Mesenchymal stem cell (in vitro differentiated cells and primary cell): ENCODE measurements around the gene CD55.

Source experiments
- DNase-seq: peaks from one replicate; pipeline ENCODE4 v3.0.0-alpha.2; 2013
- H2AFZ ChIP-seq: one replicate; pipeline ENCODE4 v1.6.1; 2013; ENCODE audit warnings: low read depth, mild to moderate bottlenecking, control low read depth, inconsistent platforms, low read length, moderate library complexity
- H2AK5ac ChIP-seq: 2 replicates; pipeline ENCODE4 v1.6.1; 2013; ENCODE audit warnings: low read length, moderate library complexity, mild to moderate bottlenecking, inconsistent platforms; ENCODE audit not compliant: severe bottlenecking
- H2BK120ac ChIP-seq: one replicate; pipeline ENCODE4 v1.6.1; 2013; ENCODE audit warnings: low read depth, mild to moderate bottlenecking, inconsistent platforms, low read length, moderate library complexity
- H2BK12ac ChIP-seq, 2 experiments: one replicate each; pipeline ENCODE4 v1.6.1; 2013; ENCODE audit warnings: inconsistent platforms in 2 of 2, low read length in 2 of 2, mild to moderate bottlenecking in 2 of 2, moderate library complexity in 2 of 2, control low read depth in 1 of 2
- H2BK15ac ChIP-seq: one replicate; pipeline ENCODE4 v1.6.1; 2013; ENCODE audit warnings: mild to moderate bottlenecking, low read depth, inconsistent platforms; ENCODE audit not compliant: poor library complexity, severe bottlenecking
- H2BK5ac ChIP-seq: 2 replicates; pipeline ENCODE4 v1.6.1; 2013; ENCODE audit warnings: low read depth, mild to moderate bottlenecking, low read length, control low read depth, inconsistent platforms; ENCODE audit not compliant: poor library complexity, severe bottlenecking
- H3K14ac ChIP-seq, 2 experiments: one replicate each; pipeline ENCODE4 v1.6.1; 2013; ENCODE audit warnings: inconsistent platforms in 2 of 2, low read length in 2 of 2, control low read depth in 1 of 2, mild to moderate bottlenecking in 1 of 2, moderate library complexity in 1 of 2
- H3K18ac ChIP-seq, 2 experiments: one replicate each; pipeline ENCODE4 v1.6.1; 2013; ENCODE audit warnings: inconsistent platforms in 2 of 2, low read length in 2 of 2, control low read depth in 1 of 2, low read depth in 1 of 2, mild to moderate bottlenecking in 1 of 2
- H3K23ac ChIP-seq, 2 experiments: one replicate each; pipeline ENCODE4 v1.6.1; 2013; ENCODE audit warnings: inconsistent platforms in 2 of 2, low read length in 2 of 2, mild to moderate bottlenecking in 2 of 2, moderate library complexity in 2 of 2, control low read depth in 1 of 2
- H3K27ac ChIP-seq: 2 replicates; pipeline ENCODE4 v1.5.1; 2013; ENCODE audit warnings: mild to moderate bottlenecking, moderate library complexity, low read length, control low read depth, inconsistent platforms; ENCODE audit not compliant: poor library complexity, severe bottlenecking
- H3K27me3 ChIP-seq, 2 experiments: 2 replicates each; pipeline versions ENCODE4 v1.6.1 to v1.7.0; 2013; ENCODE audit warnings: low read length in 2 of 2, mild to moderate bottlenecking in 2 of 2, moderate library complexity in 2 of 2, control low read depth in 1 of 2, inconsistent platforms in 1 of 2; ENCODE audit not compliant: control insufficient read depth in 1 of 2, insufficient read depth in 1 of 2
- H3K36me3 ChIP-seq, 2 experiments: 2 replicates each; pipeline versions ENCODE4 v1.6.1 to v1.7.0; 2013; ENCODE audit warnings: low read length in 2 of 2, control low read depth in 1 of 2, inconsistent platforms in 1 of 2, low read depth in 1 of 2, mild to moderate bottlenecking in 1 of 2; ENCODE audit not compliant: insufficient read depth in 2 of 2, control insufficient read depth in 1 of 2
- H3K4ac ChIP-seq, 2 experiments: one replicate each; pipeline ENCODE4 v1.6.1; 2013; ENCODE audit warnings: inconsistent platforms in 2 of 2, low read length in 2 of 2, mild to moderate bottlenecking in 2 of 2, moderate library complexity in 2 of 2, control low read depth in 1 of 2, low read depth in 1 of 2
- H3K4me1 ChIP-seq: 2 replicates; pipeline ENCODE4 v1.6.1; 2013; ENCODE audit warnings: low read depth, low read length, control low read depth; ENCODE audit not compliant: control insufficient read depth, insufficient read depth
- H3K4me2 ChIP-seq: 2 replicates; pipeline ENCODE4 v1.6.1; 2013; ENCODE audit warnings: low read length, mild to moderate bottlenecking, inconsistent platforms; ENCODE audit not compliant: poor library complexity, severe bottlenecking
- H3K4me3 ChIP-seq, 2 experiments: 2 replicates each; pipeline versions ENCODE4 v1.5.1 to v1.7.0; 2013; ENCODE audit warnings: low read length in 2 of 2, mild to moderate bottlenecking in 2 of 2, control low read depth in 1 of 2, low read depth in 1 of 2; ENCODE audit not compliant: insufficient read depth in 1 of 2
- H3K79me1 ChIP-seq: replicated peaks from 2 replicates; pipeline ENCODE4 v1.6.1; 2013; ENCODE audit warnings: mild to moderate bottlenecking, control low read depth, low read length, inconsistent platforms; ENCODE audit not compliant: poor library complexity, severe bottlenecking
- H3K9ac ChIP-seq: 2 replicates; pipeline ENCODE4 v1.7.0; 2013; ENCODE audit warnings: mild to moderate bottlenecking, low read length, moderate library complexity
- H3K9me3 ChIP-seq: 2 replicates; pipeline ENCODE4 v1.7.0; 2013; ENCODE audit warnings: mild to moderate bottlenecking, low read length; ENCODE audit not compliant: control insufficient read depth
- H4K8ac ChIP-seq: one replicate; pipeline ENCODE4 v1.6.1; 2013; ENCODE audit warnings: inconsistent platforms, mild to moderate bottlenecking, low read length, moderate library complexity
- H4K91ac ChIP-seq: one replicate; pipeline ENCODE4 v1.6.1; 2013; ENCODE audit warnings: mild to moderate bottlenecking, low read length, inconsistent platforms
- WGBS: methylation state at CpG from one replicate; pipeline ENCODE4 v1.1.7; 2013; ENCODE audit warnings: mixed read lengths; 5-methylcytosine and 5-hydroxymethylcytosine counted together

Gene CD55

DNA sequence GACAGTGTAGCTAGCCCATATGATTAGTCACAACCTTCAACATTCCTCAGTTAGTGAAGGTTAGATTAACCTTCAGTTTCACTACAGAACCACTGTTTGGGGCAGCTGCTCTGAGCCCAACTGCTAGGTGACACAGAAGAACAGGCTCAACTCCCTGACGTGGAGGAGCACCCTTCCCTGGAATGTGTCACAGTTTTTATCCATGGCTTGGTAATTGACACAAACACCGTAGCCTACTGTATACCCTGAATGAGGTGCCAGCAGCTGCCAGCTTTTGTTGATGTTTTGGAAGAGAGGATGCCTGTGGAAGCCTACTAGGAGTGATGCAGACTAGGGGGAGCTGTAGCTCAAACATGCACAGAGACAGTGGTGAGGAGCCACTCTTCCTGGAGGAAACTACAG, 76.0 kb downstream of the CD55 start:
- Histone ChIP-seq H3K18ac (no peak overlapping the region), H3K27ac (no peak overlapping the region), H2BK15ac (no peak overlapping the region), H2BK12ac (no peak overlapping the region), H3K27me3 (no peaks in the 10 kb centered on the region), H2BK120ac (no peak overlapping the region), H3K79me1 (no peaks in the 10 kb centered on the region), H3K4ac (no peak overlapping the region), H2AFZ (no peak overlapping the region), H3K4me3 (no peak overlapping the region), H3K4me2 (no peak overlapping the region), H3K14ac (no peak overlapping the region), H3K9me3 (no peaks in the 10 kb centered on the region), H3K4me1 (peaks cover 5% of the 10 kb centered on the region), H2BK5ac (no peak overlapping the region), H3K23ac (no peak overlapping the region), H4K8ac (no peak overlapping the region), H3K9ac (no peak overlapping the region), H2AK5ac (no peak overlapping the region), H4K91ac (no peak overlapping the region), H3K36me3 (no peaks in the 10 kb centered on the region)
- 74% methylated on average over 2 of the region's 2 CpGs for WGBS
- no peak for DNase-seq

DNA sequence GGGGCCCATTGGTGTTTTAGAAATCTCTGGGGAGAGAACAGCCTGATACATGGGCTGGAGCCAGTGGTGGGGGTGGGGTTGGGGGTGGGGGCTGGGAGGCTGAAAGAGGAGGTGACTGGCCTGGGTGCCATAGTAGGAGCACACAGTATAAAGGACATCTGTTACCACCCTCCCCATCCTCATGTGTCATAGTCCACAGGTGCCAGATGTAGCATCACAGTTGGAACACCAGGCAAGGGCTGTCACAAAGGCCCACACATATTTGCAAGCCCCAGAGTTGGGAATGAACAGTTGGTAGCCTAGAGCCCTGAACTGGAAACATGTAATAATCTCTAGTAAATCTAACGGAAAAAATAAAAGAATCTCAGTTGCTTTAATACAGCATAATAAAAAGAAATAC, 77.5 kb downstream of the CD55 start:
- H3K4me3 ChIP-seq, result no peak overlapping the region
- H3K4me1 ChIP-seq, result peaks cover 5% of the 10 kb centered on the region
- H3K4me2 ChIP-seq, result no peak overlapping the region
- no peak overlapping the region for H2BK120ac ChIP-seq
- H3K9ac ChIP-seq, result no peak overlapping the region
- H3K18ac ChIP-seq, result no peak overlapping the region
- no peaks in the 10 kb centered on the region for H3K9me3 ChIP-seq
- H3K4ac ChIP-seq, result no peak overlapping the region
- H3K79me1 ChIP-seq, result no peaks in the 10 kb centered on the region
- H3K14ac ChIP-seq, result no peak overlapping the region
- H4K91ac ChIP-seq, result no peak overlapping the region
- no peak overlapping the region for H3K23ac ChIP-seq
- H2BK15ac ChIP-seq, result no peak overlapping the region
- no peaks in the 10 kb centered on the region for H3K27me3 ChIP-seq
- no CpG with 5 or more reads among the region's 1 CpG for WGBS
- H4K8ac ChIP-seq, result no peak overlapping the region
- no peak overlapping the region for H2BK5ac ChIP-seq
- H2AK5ac ChIP-seq, result no peak overlapping the region
- no peak for DNase-seq
- no peak overlapping the region for H3K27ac ChIP-seq
- no peak overlapping the region for H2AFZ ChIP-seq
- no peaks in the 10 kb centered on the region for H3K36me3 ChIP-seq
- no peak overlapping the region for H2BK12ac ChIP-seq

DNA sequence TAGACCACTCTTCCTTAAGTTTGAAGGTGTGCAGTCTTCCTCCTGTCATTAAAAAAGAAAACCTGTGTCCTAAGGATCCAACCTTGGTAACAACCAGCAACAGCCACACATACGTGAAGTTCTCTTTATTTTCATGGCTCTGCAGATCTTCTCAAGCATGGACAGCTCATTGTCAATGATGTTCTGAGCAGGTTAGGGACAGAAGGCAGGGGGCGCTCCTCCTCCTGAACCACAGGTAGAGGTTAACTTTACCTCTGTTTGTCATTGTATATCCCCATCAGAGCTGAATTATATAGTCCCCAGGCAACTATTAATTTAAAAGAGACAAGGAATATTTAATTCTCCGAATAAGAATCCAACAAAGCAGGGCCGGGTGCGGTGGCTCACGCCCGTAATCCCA, 80.1 kb downstream of the CD55 start:
- Histone ChIP-seq H3K79me1 (no peaks in the 10 kb centered on the region), H3K9me3 (no peaks in the 10 kb centered on the region), H2BK120ac (no peak overlapping the region), H3K9ac (no peak overlapping the region), H3K4me3 (no peak overlapping the region), H3K4me2 (no peak overlapping the region), H2AK5ac (no peak overlapping the region), H3K4me1 (peaks cover 5% of the 10 kb centered on the region), H2BK12ac (no peak overlapping the region), H2BK15ac (no peak overlapping the region), H3K23ac (no peak overlapping the region), H3K18ac (no peak overlapping the region), H4K91ac (no peak overlapping the region), H3K14ac (no peak overlapping the region), H3K36me3 (no peaks in the 10 kb centered on the region), H2BK5ac (no peak overlapping the region), H2AFZ (no peak overlapping the region), H3K4ac (no peak overlapping the region), H3K27me3 (peaks cover 0 to 2% of the 10 kb centered on the region in 2 experiments), H4K8ac (no peak overlapping the region), H3K27ac (no peak overlapping the region)
- DNase-seq, result no peak
- WGBS, result 97% methylated on average over 7 of the region's 7 CpGs

DNA sequence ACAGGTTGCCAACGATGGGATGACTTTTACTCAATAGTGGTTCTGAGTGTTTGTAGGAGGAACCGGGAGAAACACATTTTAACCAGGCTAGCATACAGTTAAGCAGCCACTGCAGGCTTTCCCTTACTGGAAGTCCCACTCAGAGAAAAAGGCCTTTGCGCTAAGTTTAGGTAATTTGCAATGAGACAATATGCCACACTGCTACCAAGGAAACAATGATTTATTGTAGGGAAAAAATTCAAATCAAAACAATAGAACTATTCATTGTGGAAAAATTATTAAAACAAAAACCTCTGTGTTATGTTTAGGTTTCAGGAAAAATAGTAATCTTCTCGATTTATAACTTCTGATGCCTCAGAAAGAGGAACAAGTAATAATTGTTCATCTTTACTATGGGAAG, 81.3 kb downstream of the CD55 start:
- no peak overlapping the region for H3K4ac ChIP-seq
- no peak overlapping the region for H2BK120ac ChIP-seq
- no peak overlapping the region for H2BK5ac ChIP-seq
- H3K36me3 ChIP-seq, result no peaks in the 10 kb centered on the region
- H3K79me1 ChIP-seq, result no peaks in the 10 kb centered on the region
- H2AK5ac ChIP-seq, result no peak overlapping the region
- no peak overlapping the region for H3K18ac ChIP-seq
- H3K9me3 ChIP-seq, result no peaks in the 10 kb centered on the region
- no peak overlapping the region for H3K4me2 ChIP-seq
- peaks cover 2% of the 10 kb centered on the region for H3K4me1 ChIP-seq
- no peak overlapping the region for H3K9ac ChIP-seq
- peaks cover 0 to 4% of the 10 kb centered on the region in 2 experiments for H3K27me3 ChIP-seq
- DNase-seq, result no peak
- no CpG with 5 or more reads among the region's 4 CpGs for WGBS
- no peak overlapping the region for H2BK12ac ChIP-seq
- H3K27ac ChIP-seq, result no peak overlapping the region
- no peak overlapping the region for H2AFZ ChIP-seq
- H3K14ac ChIP-seq, result no peak overlapping the region
- no peak overlapping the region for H4K8ac ChIP-seq
- no peak overlapping the region for H3K4me3 ChIP-seq
- no peak overlapping the region for H2BK15ac ChIP-seq
- no peak overlapping the region for H4K91ac ChIP-seq
- H3K23ac ChIP-seq, result no peak overlapping the region
